HG03565 (cell line): ENCODE results near the gene HOXB5.

Experiments used
- ATAC-seq: cut with Tn5 transposase; IDR thresholded peaks from one replicate; pipeline ENCODE4 v1.9.1; 2021; ENCODE audit warnings: mild to moderate bottlenecking, moderate library complexity; ENCODE audit not compliant: unreplicated experiment

Gene HOXB5

GRCh38 chr17:48576479-48577309 is 16.9 kb downstream of the HOXB5 start:
- ATAC-seq = no peak

GRCh38 chr17:48575673-48576478 is 17.7 kb downstream of the HOXB5 start:
- ATAC-seq = no peak

GRCh38 chr17:48575066-48575582 is 18.5 kb downstream of the HOXB5 start:
- no peak for ATAC-seq

- ATAC-seq = no peak
These were observed 19.0 kb downstream of the HOXB5 start for GRCh38 chr17:48574505-48575065.

GRCh38 chr17:48571826-48572417 is 21.7 kb downstream of the HOXB5 start:
- no peak for ATAC-seq

- ATAC-seq = no peak
These were observed 22.4 kb downstream of the HOXB5 start for GRCh38 chr17:48571024-48571818.

GRCh38 chr17:48570325-48571023 is 23.1 kb downstream of the HOXB5 start:
- ATAC-seq = no peak

GRCh38 chr17:48569674-48570324 is 23.8 kb downstream of the HOXB5 start:
- no peak for ATAC-seq

- no peak for ATAC-seq
These were observed 24.4 kb downstream of the HOXB5 start for GRCh38 chr17:48569240-48569582.

GRCh38 chr17:48568499-48569239 is 24.9 kb downstream of the HOXB5 start:
- ATAC-seq = no peak

GRCh38 chr17:48567646-48568354 is 25.8 kb downstream of the HOXB5 start:
- no peak for ATAC-seq

- no peak for ATAC-seq
These were observed 26.4 kb downstream of the HOXB5 start for GRCh38 chr17:48567209-48567608.

GRCh38 chr17:48566717-48567116 is 26.9 kb downstream of the HOXB5 start:
- no peak for ATAC-seq

- ATAC-seq = no peak
These were observed 27.5 kb downstream of the HOXB5 start for GRCh38 chr17:48565925-48566710.

- no peak for ATAC-seq
These were observed 28.5 kb downstream of the HOXB5 start for GRCh38 chr17:48565022-48565554.

GRCh38 chr17:48564188-48565021 is 29.2 kb downstream of the HOXB5 start:
- ATAC-seq = no peak
